Tibial nerve (tissue), 4 donors: ENCODE data around the gene CABP4. TPM values are rescaled to one million over a fixed set of nuclear protein-coding genes. Genes with fewer than 3 reads are reported as not detected.
A peak's percentile ranks its signal among the peaks of the same experiment; 100 is the strongest.

Experiments
- DNase-seq, 2 donors: peaks; one replicate each; pipeline ENCODE4 v3.0.0-alpha.2; 2019; ENCODE audit warnings: low spot score in 2 of 2
- H3K27ac ChIP-seq, 4 donors: fragments of 200-600 bp; sonication (generic) in 3 of 4; one replicate each; pipeline ENCODE4 v1.5.1; 2017 to 2019; ENCODE audit warnings: mild to moderate bottlenecking in 1 of 4
- H3K27me3 ChIP-seq, 2 donors: fragments of 200-600 bp; sonication (generic) in 1 of 2; one replicate each; pipeline versions ENCODE4 v1.5.1 to v1.6.0; 2017 to 2019
- H3K36me3 ChIP-seq, 3 donors: fragments of 200-600 bp; sonication (generic); one replicate each; pipeline ENCODE4 v1.5.1; 2018 to 2019
- H3K4me1 ChIP-seq, 4 donors: fragments of 200-600 bp; sonication (generic) in 3 of 4; one replicate each; pipeline ENCODE4 v1.5.1; 2017 to 2019
- H3K4me3 ChIP-seq, 4 donors: fragments of 200-600 bp; sonication (generic) in 3 of 4; one replicate each; pipeline ENCODE4 v1.5.1; 2017 to 2019; ENCODE audit warnings: mild to moderate bottlenecking in 1 of 4, moderate library complexity in 1 of 4
- H3K9me3 ChIP-seq, 4 donors: fragments of 200-600 bp; sonication (generic) in 3 of 4; one replicate each; pipeline ENCODE4 v1.5.1; 2017 to 2019
- CTCF ChIP-seq, 5 experiments: fragments of 200-600 bp in 3 of 5; fragments of 450-650 bp in 2 of 5; sonication (generic) in 3 of 5; IDR thresholded peaks; one replicate each; pipeline ENCODE4 v1.5.1; 2016 to 2019; ENCODE audit warnings: antibody characterized with exemption in 5 of 5, mild to moderate bottlenecking in 3 of 5, moderate library complexity in 2 of 5
- EP300 ChIP-seq, 2 donors: sonication (generic); formaldehyde crosslinking; IDR thresholded peaks; one replicate each; pipeline ENCODE4 v1.6.1; 2017; ENCODE audit warnings: antibody characterized with exemption in 2 of 2, mild to moderate bottlenecking in 1 of 2
- POLR2A ChIP-seq, 2 donors: fragments of 450-650 bp; IDR thresholded peaks; one replicate each; pipeline ENCODE4 v1.6.1; 2017; ENCODE audit warnings: antibody characterized with exemption in 2 of 2, mild to moderate bottlenecking in 2 of 2, moderate library complexity in 2 of 2
- WGBS, 2 donors: methylation state at CpG; one replicate each; pipeline ENCODE4 v1.1.5; 2018; 5-methylcytosine and 5-hydroxymethylcytosine counted together
- total RNA-seq, 4 donors: library from RNA; depleted of rRNA; stranded (reverse); fragments of >200 nt; gene quantifications; one replicate each; pipeline ENCODE4 v1.1.0, GENCODE V29; 2016

Gene CABP4
- total RNA-seq, 4 donors from 2014 or later, result 0.21 to 5.7 (median 3.6) TPM

- H3K27ac ChIP-seq, result peak within 1 kb of the TSS; percentile 56 to 93 (median 82)
- WGBS, 2 donors, result 9 to 14% methylated on average over 14 to 45 of the region's 67 CpGs
- H3K4me1 ChIP-seq, result peaks cover 0 to 80% (median 42%) of the 10 kb centered on the region in 4 donors
- peak within 1 kb of the TSS; percentile 1 to 49 (median 30) for H3K4me3 ChIP-seq
- no peaks in the 10 kb centered on the region for H3K36me3 ChIP-seq
- TF ChIP-seq POLR2A (IDR thresholded peaks at IDR 0.05), result no peak
- no peak for TF ChIP-seq CTCF (IDR thresholded peaks at IDR 0.05)
- TF ChIP-seq EP300 (IDR thresholded peaks at IDR 0.05), result no peak
- no peaks in the 10 kb centered on the region for H3K9me3 ChIP-seq
- peaks cover 0 to 29% of the 10 kb centered on the region in 2 donors for H3K27me3 ChIP-seq
- no peak for DNase-seq
Measured at GRCh38 chr11:67415501-67416304, 39.5 kb upstream of the CABP4 start, which contains the start of gene CARNS1. CARNS1 (plus strand) TSS chr11:67415678; CDS start chr11:67416200, 522 bp downstream.

- H3K27ac ChIP-seq, result peak overlapping the region; percentile 56 to 93 (median 82)
- H3K4me3 ChIP-seq, result peak overlapping the region in 1 of 4 donors; percentile 49
- peaks cover 0 to 77% (median 38%) of the 10 kb centered on the region in 4 donors for H3K4me1 ChIP-seq
- WGBS, 2 donors, result 24 to 40% methylated on average over 21 of the region's 21 CpGs
- TF ChIP-seq POLR2A (IDR thresholded peaks at IDR 0.05), result peak in 1 of 2 donors; percentile 6
- TF ChIP-seq EP300 (IDR thresholded peaks at IDR 0.05), result peak in 1 of 2 donors; percentile 50
- TF ChIP-seq CTCF (IDR thresholded peaks at IDR 0.05), result no peak
- H3K9me3 ChIP-seq, result no peaks in the 10 kb centered on the region
- DNase-seq, result peak in 1 of 2 donors; percentile 24
- H3K27me3 ChIP-seq, result peaks cover 0 to 20% of the 10 kb centered on the region in 2 donors
- H3K36me3 ChIP-seq, result no peaks in the 10 kb centered on the region
Measured at GRCh38 chr11:67416416-67417335, 38.5 kb upstream of the CABP4 start.

- peaks cover 0 to 15% of the 10 kb centered on the region in 2 donors for H3K27me3 ChIP-seq
- H3K27ac ChIP-seq, result peak overlapping the region; percentile 44 to 93 (median 82)
- H3K4me3 ChIP-seq, result no peak overlapping the region
- no peak for DNase-seq
- H3K4me1 ChIP-seq, result peaks cover 0 to 73% (median 38%) of the 10 kb centered on the region in 4 donors
- no peaks in the 10 kb centered on the region for H3K36me3 ChIP-seq
- 74% methylated on average over 4 of the region's 12 CpGs; no CpG with 5 or more reads in 1 of the 2 donors for WGBS, 2 donors
- no peaks in the 10 kb centered on the region for H3K9me3 ChIP-seq
- no peak for TF ChIP-seq CTCF (IDR thresholded peaks at IDR 0.05)
- no peak for TF ChIP-seq EP300 (IDR thresholded peaks at IDR 0.05)
- TF ChIP-seq POLR2A (IDR thresholded peaks at IDR 0.05), result no peak
Measured at GRCh38 chr11:67417425-67417824, 37.7 kb upstream of the CABP4 start.

GRCh38 chr11:67418476-67419281 lies 36.5 kb upstream of the CABP4 start:
- Histone ChIP-seq H3K27me3 (peaks cover 0 to 11% of the 10 kb centered on the region in 2 donors), H3K4me3 (no peak overlapping the region), H3K27ac (peak overlapping the region in 3 of 4 donors; percentile 67 to 93 (median 83)), H3K4me1 (peaks cover 0 to 64% (median 38%) of the 10 kb centered on the region in 4 donors), H3K9me3 (no peaks in the 10 kb centered on the region), H3K36me3 (no peaks in the 10 kb centered on the region)
- WGBS, 2 donors, result 59 to 66% methylated on average over 17 to 21 of the region's 26 CpGs
- TF ChIP-seq CTCF (IDR thresholded peaks at IDR 0.05) (no peak), POLR2A (IDR thresholded peaks at IDR 0.05) (no peak), EP300 (IDR thresholded peaks at IDR 0.05) (no peak)
- DNase-seq, result no peak
